ENCODE measurements around the gene ITFG1.
"Not testable (repeated sequence)": the region's sequence is repeated elsewhere in the genome, so short reads cannot be mapped to it uniquely, and the experiment has no call there.

The ITFG1 gene

GRCh38 chr16:47408491-47408890, 52.4 kb downstream of the ITFG1 start:
- DNase-seq, result no peak

- DNase-seq, result no peak
Observed at GRCh38 chr16:47395733-47396498, 64.9 kb downstream of the ITFG1 start.

GRCh38 chr16:47392081-47392480, 68.8 kb downstream of the ITFG1 start:
- DNase-seq, result no peak

GRCh38 chr16:47388705-47389104, 72.2 kb downstream of the ITFG1 start:
- no peak for DNase-seq

GRCh38 chr16:47387026-47387734, 73.7 kb downstream of the ITFG1 start:
- no peak for DNase-seq

- no peak for DNase-seq
Observed at GRCh38 chr16:47386201-47386718, 74.6 kb downstream of the ITFG1 start.

GRCh38 chr16:47382362-47382761, 78.5 kb downstream of the ITFG1 start:
- DNase-seq, result no peak

- DNase-seq, result no peak
Observed at GRCh38 chr16:47377154-47377553, 83.7 kb downstream of the ITFG1 start.

GRCh38 chr16:47375423-47375822, 85.4 kb downstream of the ITFG1 start:
- no peak for DNase-seq

- DNase-seq, result no peak
Observed at GRCh38 chr16:47374629-47375028, 86.2 kb downstream of the ITFG1 start.

- DNase-seq, result no peak
Observed at GRCh38 chr16:47371271-47372014, 89.4 kb downstream of the ITFG1 start.

GRCh38 chr16:47370536-47370935, 90.3 kb downstream of the ITFG1 start:
- no peak for DNase-seq

- no peak for DNase-seq
Observed at GRCh38 chr16:47366228-47366627, 94.6 kb downstream of the ITFG1 start.

GRCh38 chr16:47363761-47364160, 97.1 kb downstream of the ITFG1 start:
- no peak for DNase-seq

- DNase-seq, result no peak
Observed at GRCh38 chr16:47359478-47359877, 101.4 kb downstream of the ITFG1 start.

GRCh38 chr16:47358816-47359215, 102.0 kb downstream of the ITFG1 start:
- DNase-seq, result no peak

- DNase-seq, result not testable (repeated sequence)
Observed at GRCh38 chr16:47349029-47349428, 111.8 kb downstream of the ITFG1 start.

- not testable (repeated sequence) for DNase-seq
Observed at GRCh38 chr16:47347021-47347696, 113.7 kb downstream of the ITFG1 start.

- DNase-seq, result no peak
Observed at GRCh38 chr16:47342055-47342454, 118.8 kb downstream of the ITFG1 start.

- not testable (repeated sequence) for DNase-seq
Observed at GRCh38 chr16:47330562-47330961, 130.3 kb downstream of the ITFG1 start.

GRCh38 chr16:47324309-47324708, 136.6 kb downstream of the ITFG1 start:
- DNase-seq, result not testable (repeated sequence)

GRCh38 chr16:47323241-47323640, 137.6 kb downstream of the ITFG1 start:
- no peak for DNase-seq

All from activated CD4-positive, alpha-beta T cell treated with anti-CD3 and anti-CD28 coated beads, Interleukin-2, amount 50 U/mL, for 48 hours (primary cell).